Activated CD4-positive, alpha-beta T cell treated with anti-CD3 and anti-CD28 coated beads for 36 hours (primary cell): ENCODE data around the gene FER. TPM values are rescaled to one million over a fixed set of nuclear protein-coding genes. Genes with fewer than 3 reads are reported as not detected.
A peak's percentile ranks its signal among the peaks of the same experiment; 100 is the strongest.
"Not testable (repeated sequence)": the region's sequence is repeated elsewhere in the genome, so short reads cannot be mapped to it uniquely, and the experiment has no call there.

Experiments used
- ATAC-seq: fragments of 200-7000 bp; cut with Tn5 transposase; one replicate; pipeline ENCODE4 v1.10.0; 2021; ENCODE audit warnings: mild to moderate bottlenecking, moderate library complexity
- CTCF ChIA-PET: fragments of 350-600 bp; sonication (Branson Sonifier 250); formaldehyde crosslinking; loops from one replicate; lab custom pipeline; 2021; ENCODE audit warnings: antibody characterized with exemption; lab: Charles Lee
- POLR2A ChIA-PET: fragments of 350-600 bp; sonication (Branson Sonifier 250); formaldehyde crosslinking; loops from one replicate; lab custom pipeline; 2021; ENCODE audit warnings: antibody characterized with exemption, inconsistent platforms; lab: Charles Lee
- DNase-seq: peaks from one replicate; pipeline ENCODE4 v3.0.0-alpha.2; 2020
- H3K27ac Mint-ChIP-seq: one replicate; pipeline ENCODE4 v1.8.0; 2021; ENCODE audit warnings: mixed read lengths
- H3K27me3 Mint-ChIP-seq: one replicate; pipeline ENCODE4 v1.8.0; 2021; ENCODE audit warnings: mixed read lengths
- H3K36me3 Mint-ChIP-seq: one replicate; pipeline ENCODE4 v1.8.0; 2021; ENCODE audit warnings: low read depth, mixed read lengths
- H3K4me1 Mint-ChIP-seq: one replicate; pipeline ENCODE4 v1.8.0; 2021; ENCODE audit warnings: mixed read lengths
- H3K4me3 Mint-ChIP-seq: one replicate; pipeline ENCODE4 v1.8.0; 2021; ENCODE audit warnings: mild to moderate bottlenecking, moderate library complexity, mixed read lengths
- H3K9me3 Mint-ChIP-seq: one replicate; pipeline ENCODE4 v1.8.0; 2021; ENCODE audit warnings: low read depth, mixed read lengths
- intact Hi-C, 2 experiments: fragments of 100-400 bp; cut with DNase I in 1 of 2; cut with micrococcal nuclease in 1 of 2; formaldehyde crosslinking; loops; one replicate each; pipeline versions ENCODE4 v1.14.2 to v1.15.1; 2022 to 2024; cut with DNase I, micrococcal nuclease
- total RNA-seq, 2 experiments: library from RNA; stranded (reverse); gene quantifications; one replicate each; pipeline ENCODE4 v1.2.3, GENCODE V29; 2021

FER gene
- total RNA-seq, 2 experiments from 2014 or later = 9.3 to 9.9 TPM

DNA sequence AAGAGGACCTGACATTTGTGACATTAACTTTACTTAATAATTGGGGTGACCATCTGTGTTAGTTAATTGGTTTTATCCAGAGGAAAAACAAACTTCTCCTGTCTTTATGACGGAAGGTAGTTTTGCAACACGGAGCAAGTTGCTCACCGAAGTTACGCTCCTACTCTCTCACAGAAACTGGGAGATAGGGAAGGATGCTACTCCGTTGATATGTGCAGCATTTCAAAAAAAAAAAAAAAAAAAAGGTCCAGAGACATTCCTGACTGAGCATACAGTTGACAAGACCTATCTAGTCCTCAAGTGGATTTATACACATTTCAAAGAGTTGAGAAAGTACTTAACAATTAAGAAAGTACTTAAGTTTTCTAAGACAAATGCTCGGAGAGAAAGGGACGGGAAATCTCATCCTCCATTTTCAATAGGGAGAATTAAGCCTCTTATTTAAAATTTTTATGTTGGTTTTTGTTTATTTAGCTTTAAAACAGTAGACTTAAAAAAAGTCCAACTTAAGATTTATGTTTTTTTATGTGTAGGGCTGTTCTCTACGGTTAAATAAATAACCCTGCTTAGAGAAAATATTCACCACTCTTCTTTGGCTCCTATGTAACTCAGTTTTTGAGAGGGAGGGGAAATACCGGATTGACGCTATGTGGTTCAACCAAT lies 455 bp upstream of the FER start:
- H3K27me3 Mint-ChIP-seq = no peaks in the 10 kb centered on the region
- no peaks in the 10 kb centered on the region for H3K36me3 Mint-ChIP-seq
- POLR2A ChIA-PET = interaction anchor here (0.6 kb wide), 1 partner anchor 609 kb away, joined by 3 read pairs; no protein-coding TSS in a partner anchor
- peaks cover 13% of the 10 kb centered on the region for H3K4me1 Mint-ChIP-seq
- intact Hi-C loops = loop anchor here (1.0 to 10.0 kb wide), 5 partner anchors 19 to 1990 kb away; partner anchors contain the start of genes FBXL17 (in 1 of the 2) and SLC25A46 (in 1 of the 2)
- no peak for ATAC-seq
- peak overlapping the region; percentile 89 for H3K27ac Mint-ChIP-seq
- no peaks in the 10 kb centered on the region for H3K9me3 Mint-ChIP-seq
- H3K4me3 Mint-ChIP-seq = peak overlapping the region; percentile 75
- CTCF ChIA-PET = no interaction called here
- no peak for DNase-seq

GRCh38 chr5:108748401-108749127 lies 867 bp downstream of the FER start:
- peak overlapping the region; percentile 89 for H3K27ac Mint-ChIP-seq
- ATAC-seq (peak; percentile 98), DNase-seq (peak; percentile 98)
- H3K4me1 Mint-ChIP-seq = peaks cover 18% of the 10 kb centered on the region
- H3K27me3 Mint-ChIP-seq = no peaks in the 10 kb centered on the region
- H3K4me3 Mint-ChIP-seq = peak overlapping the region; percentile 75
- POLR2A ChIA-PET = no interaction called here
- H3K36me3 Mint-ChIP-seq = no peaks in the 10 kb centered on the region
- intact Hi-C loops = loop anchor here (1.0 to 10.0 kb wide), 9 partner anchors 20 to 1989 kb away; partner anchors contain the start of genes FBXL17 (in 2 of the 2), MAN2A1 (in 2 of the 2) and SLC25A46 (in 1 of the 2)
- H3K9me3 Mint-ChIP-seq = no peaks in the 10 kb centered on the region
- CTCF ChIA-PET = no interaction called here

DNA sequence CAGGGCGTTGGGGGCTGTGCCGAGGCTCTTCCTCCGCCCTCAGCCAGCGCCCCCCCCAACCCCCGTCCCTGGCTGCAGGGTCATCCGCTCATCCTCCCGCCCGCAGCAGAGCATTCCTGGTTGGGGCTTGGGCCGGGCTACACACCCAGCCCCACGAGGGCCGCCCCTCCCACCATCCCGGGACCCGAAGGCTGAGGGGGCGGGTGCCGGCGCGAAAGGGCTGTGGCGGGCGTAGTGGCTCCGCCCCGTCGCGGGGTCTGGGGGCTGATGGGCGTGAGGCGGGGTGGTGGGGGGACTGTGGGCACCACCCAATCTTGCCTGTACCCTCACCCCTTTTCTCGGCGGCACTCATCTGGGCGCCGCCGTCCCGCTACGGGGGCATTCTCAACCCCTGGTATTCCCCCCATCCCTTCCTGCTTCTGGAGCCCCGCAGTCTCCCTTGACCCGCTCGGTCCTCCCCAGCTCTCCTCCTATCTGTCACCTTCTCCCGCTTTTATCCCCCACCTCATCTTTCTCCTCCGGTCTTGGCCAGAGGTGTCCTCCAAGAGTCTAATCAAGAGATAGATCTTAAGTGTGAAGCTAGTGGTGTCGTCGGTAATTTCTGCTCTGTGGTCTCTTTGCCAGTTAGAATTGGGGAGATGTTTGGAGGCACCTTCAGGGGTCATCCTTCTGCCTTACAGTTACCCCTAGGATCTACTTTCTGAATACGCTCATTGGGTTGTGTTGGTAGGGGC lies 1.6 kb downstream of the FER start:
- ATAC-seq = peak; percentile 9
- no peaks in the 10 kb centered on the region for H3K9me3 Mint-ChIP-seq

DNA sequence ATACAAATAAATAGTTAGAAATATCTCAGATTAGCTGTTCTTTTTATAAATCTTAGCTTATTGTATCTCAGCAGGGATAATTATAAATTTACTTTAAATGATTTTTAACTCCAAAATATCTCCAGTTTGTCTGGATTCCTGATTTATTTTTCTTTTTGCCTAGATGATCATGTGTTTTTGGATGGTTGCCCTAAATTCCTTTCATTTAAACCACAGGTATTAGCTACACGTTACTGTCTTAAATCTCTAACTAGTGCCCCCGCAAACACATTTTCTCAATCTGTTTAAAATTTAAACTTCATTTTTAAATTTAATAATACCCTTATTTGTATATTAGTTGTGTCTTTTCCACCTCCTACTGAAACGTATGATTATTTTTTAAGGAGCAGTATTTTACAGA lies 5.6 kb downstream of the FER start:
- ChIA-PET POLR2A (no interaction called here), CTCF (interaction anchor here (1.3 kb wide), 1 partner anchor 12 kb away, joined by 5 read pairs; no protein-coding TSS in a partner anchor)
- H3K9me3 Mint-ChIP-seq = no peaks in the 10 kb centered on the region
- H3K36me3 Mint-ChIP-seq = no peaks in the 10 kb centered on the region
- no peaks in the 10 kb centered on the region for H3K27me3 Mint-ChIP-seq
- H3K4me1 Mint-ChIP-seq = peaks cover 16% of the 10 kb centered on the region
- ATAC-seq = no peak
- intact Hi-C loops = loop anchor here in 1 of 2 experiments (5.0 kb wide), 1 partner anchor 49 kb away; no protein-coding TSS in a partner anchor
- no peak overlapping the region for H3K4me3 Mint-ChIP-seq
- no peak overlapping the region for H3K27ac Mint-ChIP-seq
- DNase-seq = no peak

More for the DNA sequence above, 1.6 kb downstream of the FER start:
- intact Hi-C loops = loop anchor here (2.0 to 10.0 kb wide), 6 partner anchors 20 to 1988 kb away; partner anchors contain the start of genes FBXL17 (in 1 of the 2), MAN2A1 (in 1 of the 2) and SLC25A46 (in 1 of the 2)
- ChIA-PET POLR2A (no interaction called here), CTCF (interaction anchor here (1.6 kb wide), 1 partner anchor 578 kb away, joined by 5 read pairs; no protein-coding TSS in a partner anchor)
- peak overlapping the region; percentile 62 for H3K27ac Mint-ChIP-seq
- no peak for DNase-seq
- no peaks in the 10 kb centered on the region for H3K27me3 Mint-ChIP-seq
- peak overlapping the region; percentile 75 for H3K4me3 Mint-ChIP-seq
- H3K36me3 Mint-ChIP-seq = no peaks in the 10 kb centered on the region
- H3K4me1 Mint-ChIP-seq = peaks cover 24% of the 10 kb centered on the region

DNA sequence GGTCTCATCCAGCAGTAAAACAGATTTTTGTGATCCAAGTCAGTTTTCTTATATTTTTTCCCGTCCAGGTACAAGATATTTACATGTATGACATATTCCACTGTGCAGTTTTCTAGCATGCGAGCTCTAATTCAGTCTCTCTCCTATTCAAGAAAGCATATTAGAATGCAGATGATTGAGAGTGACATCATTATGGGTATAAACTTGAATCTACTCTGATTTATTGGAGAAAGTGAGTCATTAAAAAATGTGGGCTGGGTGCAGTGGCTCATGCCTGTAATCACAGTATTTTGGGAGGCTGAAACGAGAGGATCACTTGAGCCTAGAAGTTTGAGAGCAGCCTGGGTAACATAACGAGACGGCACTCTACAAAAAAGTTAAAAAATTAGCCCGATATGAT lies 6.2 kb downstream of the FER start:
- ATAC-seq = peak; percentile 57
- Mint-ChIP-seq H3K27me3 (no peaks in the 10 kb centered on the region), H3K9me3 (no peaks in the 10 kb centered on the region), H3K4me1 (peaks cover 16% of the 10 kb centered on the region), H3K4me3 (no peak overlapping the region), H3K36me3 (no peaks in the 10 kb centered on the region), H3K27ac (no peak overlapping the region)
- DNase-seq = peak; percentile 20
- ChIA-PET POLR2A (no interaction called here), CTCF (interaction anchor here (1.3 kb wide), 1 partner anchor 11 kb away, joined by 5 read pairs; no protein-coding TSS in a partner anchor)
- intact Hi-C loops = loop anchor here in 1 of 2 experiments (5.0 kb wide), 1 partner anchor 48 kb away; no protein-coding TSS in a partner anchor

DNA sequence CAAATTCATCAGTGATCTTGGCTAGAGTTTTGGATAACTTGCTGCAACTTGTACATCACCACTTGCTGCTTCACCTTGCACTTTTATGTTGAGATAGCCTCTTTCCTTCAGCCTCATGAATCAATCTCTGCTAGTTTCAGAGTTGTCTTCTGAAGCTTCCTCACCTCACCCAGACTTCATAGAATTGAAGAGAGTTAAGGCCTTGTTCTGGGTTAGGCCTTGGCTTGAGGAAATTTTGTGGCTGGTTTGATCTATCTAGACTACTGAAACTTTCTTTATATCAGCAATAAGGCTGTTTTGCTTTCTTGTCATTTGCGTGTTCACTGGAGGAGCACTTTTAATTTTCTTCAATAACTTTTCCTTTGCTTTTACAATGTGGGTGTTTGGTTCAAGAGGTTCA lies 12.8 kb downstream of the FER start:
- no peaks in the 10 kb centered on the region for H3K36me3 Mint-ChIP-seq
- ChIA-PET CTCF (no interaction called here), POLR2A (no interaction called here)
- H3K27ac Mint-ChIP-seq = no peak overlapping the region
- peak; percentile 44 for ATAC-seq
- no peak for DNase-seq
- peaks cover 19% of the 10 kb centered on the region for H3K4me1 Mint-ChIP-seq
- no peaks in the 10 kb centered on the region for H3K27me3 Mint-ChIP-seq
- intact Hi-C loops = no loop called here
- H3K9me3 Mint-ChIP-seq = peaks cover 2% of the 10 kb centered on the region
- no peak overlapping the region for H3K4me3 Mint-ChIP-seq

- ChIA-PET CTCF (interaction anchor here (0.6 kb wide), 1 partner anchor 12 kb away, joined by 3 read pairs; no protein-coding TSS in a partner anchor), POLR2A (no interaction called here)
- Mint-ChIP-seq H3K36me3 (no peaks in the 10 kb centered on the region), H3K27me3 (no peaks in the 10 kb centered on the region), H3K4me3 (no peak overlapping the region), H3K4me1 (peaks cover 19% of the 10 kb centered on the region), H3K9me3 (peaks cover 2% of the 10 kb centered on the region), H3K27ac (peak overlapping the region; percentile 11)
- no peak for DNase-seq
- ATAC-seq = no peak
- intact Hi-C loops = no loop called here
Observed at GRCh38 chr5:108762660-108763059, 15.0 kb downstream of the FER start.

GRCh38 chr5:108763222-108763916 lies 15.7 kb downstream of the FER start:
- Mint-ChIP-seq H3K27ac (no peak overlapping the region), H3K27me3 (no peaks in the 10 kb centered on the region), H3K4me3 (no peak overlapping the region), H3K9me3 (peaks cover 2% of the 10 kb centered on the region), H3K36me3 (no peaks in the 10 kb centered on the region), H3K4me1 (peaks cover 19% of the 10 kb centered on the region)
- no peak for DNase-seq
- no peak for ATAC-seq
- POLR2A ChIA-PET = no interaction called here
- intact Hi-C loops = no loop called here
- CTCF ChIA-PET = interaction anchor here (0.7 kb wide), 2 partner anchors 98 to 164 kb away, joined by 3 read pairs; no protein-coding TSS in a partner anchor

GRCh38 chr5:108765647-108766046 lies 17.9 kb downstream of the FER start:
- no peaks in the 10 kb centered on the region for H3K9me3 Mint-ChIP-seq
- ChIA-PET CTCF (interaction anchor here (0.9 kb wide), 1 partner anchor 12 kb away, joined by 5 read pairs; no protein-coding TSS in a partner anchor), POLR2A (no interaction called here)
- no peak overlapping the region for H3K4me3 Mint-ChIP-seq
- peaks cover 15% of the 10 kb centered on the region for H3K4me1 Mint-ChIP-seq
- ATAC-seq = no peak
- DNase-seq = no peak
- no peaks in the 10 kb centered on the region for H3K27me3 Mint-ChIP-seq
- H3K36me3 Mint-ChIP-seq = no peaks in the 10 kb centered on the region
- H3K27ac Mint-ChIP-seq = no peak overlapping the region
- intact Hi-C loops = no loop called here

DNA sequence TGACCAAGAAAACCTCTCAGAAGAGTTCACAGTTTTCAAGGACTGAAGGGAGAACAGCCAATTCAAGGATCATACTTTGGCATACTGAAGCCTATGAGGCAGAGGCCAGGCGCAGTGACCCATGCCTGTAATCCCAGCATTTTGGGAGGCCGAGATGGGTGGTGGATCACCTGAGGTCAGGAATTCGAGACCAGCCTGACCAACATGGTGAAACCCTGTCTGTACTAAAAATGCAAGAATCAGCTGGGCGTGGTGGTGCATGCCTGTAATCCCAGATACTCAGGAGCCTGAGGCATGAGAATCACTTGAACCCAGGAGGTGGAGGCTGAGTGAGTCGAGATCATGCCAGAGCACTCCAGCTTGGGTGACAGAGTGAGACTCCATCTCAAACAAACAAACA lies 19.2 kb downstream of the FER start:
- H3K27ac Mint-ChIP-seq, CTCF ChIA-PET, intact Hi-C loops, H3K4me3 Mint-ChIP-seq, DNase-seq, ATAC-seq, POLR2A ChIA-PET, H3K9me3 Mint-ChIP-seq, H3K36me3 Mint-ChIP-seq, H3K27me3 Mint-ChIP-seq: not testable (repeated sequence)
- H3K4me1 Mint-ChIP-seq = peaks cover 14% of the 10 kb centered on the region
